Retinal pigment epithelial cell (primary cell): Measurements from ENCODE around the gene TUBGCP6.

Experiments
- DNase-seq: peaks from one replicate; pipeline ENCODE4 v3.0.0-alpha.2; 2010; ENCODE audit warnings: low read depth
- H3K4me3 ChIP-seq: 2 replicates; pipeline ENCODE4 v1.5.1; 2011; ENCODE audit warnings: mild to moderate bottlenecking, low read length, control low read depth, moderate library complexity
- TF ChIP-seq, protein P1 (sequence below): conservative IDR thresholded peaks from 2 replicates; pipeline ENCODE4 v1.5.1; 2011; ENCODE audit warnings: low read depth, low read length, control low read depth, inconsistent platforms

TUBGCP6 gene

DNA sequence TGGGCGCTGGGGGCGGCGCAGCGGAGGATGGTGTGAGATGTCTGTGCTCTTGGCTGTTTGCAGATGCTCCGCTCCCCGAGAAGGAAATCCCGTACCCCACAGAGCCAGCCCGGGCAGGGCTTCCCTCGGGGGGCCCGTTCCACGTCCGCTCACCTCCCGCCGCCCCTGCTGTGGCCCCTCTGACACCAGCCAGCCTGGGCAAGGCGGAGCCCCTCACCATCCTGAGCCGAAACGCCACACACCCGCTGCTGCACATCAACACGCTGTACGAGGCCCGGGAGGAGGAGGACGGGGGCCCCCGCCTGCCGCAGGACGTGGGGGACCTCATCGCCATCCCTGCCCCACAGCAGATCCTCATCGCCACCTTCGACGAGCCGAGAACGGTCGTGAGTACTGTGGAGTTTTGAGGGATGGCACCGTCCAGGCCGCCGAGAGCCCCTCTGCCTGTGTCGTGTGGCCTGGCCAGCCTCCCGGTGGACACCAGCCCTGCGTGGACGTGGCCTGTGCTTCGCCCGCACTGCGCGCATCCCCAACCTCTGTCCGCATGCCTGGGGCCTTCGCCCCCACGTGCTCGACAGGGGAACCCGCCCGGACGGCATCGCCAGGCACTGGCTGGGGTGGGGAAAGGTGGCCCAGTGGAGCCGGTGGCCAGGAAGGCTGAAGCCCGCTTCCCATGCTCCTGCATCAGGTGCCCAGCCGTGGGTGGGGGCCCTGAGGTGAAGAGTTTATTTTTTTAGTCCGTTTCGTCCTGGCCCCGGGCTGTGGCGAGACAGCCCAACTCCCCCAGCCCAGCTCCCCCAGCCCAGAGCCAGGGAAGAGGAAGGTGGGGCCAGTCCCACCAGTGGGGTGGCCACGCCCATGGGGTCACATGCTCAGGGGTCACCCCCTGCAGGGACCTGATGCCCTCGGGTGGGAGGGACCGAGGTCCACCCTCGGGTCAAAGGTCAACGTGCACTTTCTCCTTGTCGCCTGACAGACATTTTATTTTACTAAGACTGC, 65.7 kb downstream of the TUBGCP6 start:
- TF ChIP-seq, protein P1, sequence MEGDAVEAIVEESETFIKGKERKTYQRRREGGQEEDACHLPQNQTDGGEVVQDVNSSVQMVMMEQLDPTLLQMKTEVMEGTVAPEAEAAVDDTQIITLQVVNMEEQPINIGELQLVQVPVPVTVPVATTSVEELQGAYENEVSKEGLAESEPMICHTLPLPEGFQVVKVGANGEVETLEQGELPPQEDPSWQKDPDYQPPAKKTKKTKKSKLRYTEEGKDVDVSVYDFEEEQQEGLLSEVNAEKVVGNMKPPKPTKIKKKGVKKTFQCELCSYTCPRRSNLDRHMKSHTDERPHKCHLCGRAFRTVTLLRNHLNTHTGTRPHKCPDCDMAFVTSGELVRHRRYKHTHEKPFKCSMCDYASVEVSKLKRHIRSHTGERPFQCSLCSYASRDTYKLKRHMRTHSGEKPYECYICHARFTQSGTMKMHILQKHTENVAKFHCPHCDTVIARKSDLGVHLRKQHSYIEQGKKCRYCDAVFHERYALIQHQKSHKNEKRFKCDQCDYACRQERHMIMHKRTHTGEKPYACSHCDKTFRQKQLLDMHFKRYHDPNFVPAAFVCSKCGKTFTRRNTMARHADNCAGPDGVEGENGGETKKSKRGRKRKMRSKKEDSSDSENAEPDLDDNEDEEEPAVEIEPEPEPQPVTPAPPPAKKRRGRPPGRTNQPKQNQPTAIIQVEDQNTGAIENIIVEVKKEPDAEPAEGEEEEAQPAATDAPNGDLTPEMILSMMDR: no peak
- no peak for DNase-seq
- no peak overlapping the region for H3K4me3 ChIP-seq

DNA sequence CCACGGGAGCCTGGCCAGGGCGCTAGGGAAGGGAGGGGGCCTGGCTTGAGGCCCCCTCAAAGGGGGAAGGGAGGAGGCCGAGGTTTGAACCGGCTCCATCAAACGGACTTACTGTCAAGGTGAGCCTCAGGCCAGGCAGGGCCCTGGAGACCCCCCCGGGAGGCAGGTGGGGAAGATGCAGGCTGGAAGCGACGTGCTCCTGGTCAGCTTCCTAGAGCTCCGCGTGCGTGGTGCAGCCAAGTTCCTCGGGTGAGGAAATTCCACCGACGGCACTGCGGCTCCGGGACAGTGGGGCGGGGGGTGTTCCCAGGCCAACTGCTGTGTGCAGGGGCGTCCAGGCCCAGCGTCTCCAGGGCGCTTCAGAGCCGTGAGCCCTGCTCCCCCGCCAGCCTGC, 66.4 kb downstream of the TUBGCP6 start:
- H3K4me3 ChIP-seq: no peak overlapping the region
- TF ChIP-seq, protein P1: no peak
- no peak for DNase-seq

DNA sequence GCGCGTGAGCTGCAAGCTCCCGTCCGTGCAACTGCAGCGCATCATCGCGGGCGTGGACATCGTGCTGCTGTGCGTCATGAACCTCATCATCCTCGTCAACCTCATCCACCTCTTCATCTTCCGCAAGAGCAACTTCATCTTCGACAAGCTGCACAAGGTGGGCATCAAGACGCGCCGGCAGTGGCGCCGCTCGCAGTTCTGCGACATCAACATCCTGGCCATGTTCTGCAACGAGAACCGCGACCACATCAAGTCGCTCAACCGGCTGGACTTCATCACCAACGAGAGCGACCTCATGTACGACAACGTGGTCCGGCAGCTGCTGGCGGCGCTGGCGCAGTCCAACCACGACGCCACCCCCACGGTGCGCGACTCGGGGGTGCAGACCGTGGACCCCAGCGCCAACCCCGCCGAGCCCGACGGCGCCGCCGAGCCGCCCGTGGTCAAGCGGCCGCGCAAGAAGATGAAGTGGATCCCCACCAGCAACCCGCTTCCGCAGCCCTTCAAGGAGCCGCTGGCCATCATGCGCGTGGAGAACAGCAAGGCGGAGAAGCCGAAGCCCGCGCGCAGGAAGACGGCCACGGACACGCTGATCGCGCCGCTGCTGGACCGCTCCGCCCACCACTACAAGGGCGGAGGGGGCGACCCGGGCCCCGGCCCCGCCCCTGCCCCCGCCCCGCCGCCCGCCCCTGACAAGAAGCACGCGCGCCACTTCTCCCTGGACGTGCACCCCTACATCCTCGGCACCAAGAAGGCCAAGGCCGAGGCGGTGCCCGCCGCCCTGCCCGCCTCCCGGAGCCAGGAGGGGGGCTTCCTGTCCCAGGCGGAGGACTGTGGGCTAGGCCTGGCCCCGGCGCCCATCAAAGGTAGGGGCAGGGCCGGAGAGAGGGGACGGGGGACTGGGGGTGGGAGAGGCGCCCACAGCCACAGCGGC, 67.0 kb downstream of the TUBGCP6 start:
- TF ChIP-seq, protein P1: no peak
- no peak overlapping the region for H3K4me3 ChIP-seq
- DNase-seq: no peak

DNA sequence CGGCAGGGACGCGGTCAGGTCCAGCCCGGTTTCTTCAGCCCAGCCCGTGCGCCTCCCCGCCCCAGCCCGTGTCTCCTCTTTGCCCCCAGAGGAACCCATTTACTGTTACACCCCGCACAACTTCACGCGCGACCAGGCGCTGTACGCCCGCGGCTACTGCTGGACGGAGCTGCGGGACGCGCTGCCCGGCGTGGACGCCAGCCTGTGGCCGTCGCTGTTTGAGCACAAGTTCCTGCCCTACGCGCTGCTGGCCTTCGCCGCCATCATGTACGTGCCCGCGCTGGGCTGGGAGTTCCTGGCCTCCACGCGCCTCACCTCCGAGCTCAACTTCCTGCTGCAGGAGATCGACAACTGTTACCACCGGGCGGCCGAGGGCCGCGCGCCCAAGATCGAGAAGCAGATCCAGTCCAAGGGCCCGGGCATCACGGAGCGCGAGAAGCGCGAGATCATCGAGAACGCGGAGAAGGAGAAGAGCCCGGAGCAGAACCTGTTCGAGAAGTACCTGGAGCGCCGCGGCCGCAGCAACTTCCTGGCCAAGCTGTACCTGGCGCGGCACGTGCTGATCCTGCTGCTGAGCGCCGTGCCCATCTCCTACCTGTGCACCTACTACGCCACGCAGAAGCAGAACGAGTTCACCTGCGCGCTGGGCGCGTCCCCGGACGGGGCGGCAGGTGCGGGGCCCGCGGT, 67.8 kb downstream of the TUBGCP6 start:
- no peak for DNase-seq
- H3K4me3 ChIP-seq: no peak overlapping the region
- TF ChIP-seq, protein P1: no peak

DNA sequence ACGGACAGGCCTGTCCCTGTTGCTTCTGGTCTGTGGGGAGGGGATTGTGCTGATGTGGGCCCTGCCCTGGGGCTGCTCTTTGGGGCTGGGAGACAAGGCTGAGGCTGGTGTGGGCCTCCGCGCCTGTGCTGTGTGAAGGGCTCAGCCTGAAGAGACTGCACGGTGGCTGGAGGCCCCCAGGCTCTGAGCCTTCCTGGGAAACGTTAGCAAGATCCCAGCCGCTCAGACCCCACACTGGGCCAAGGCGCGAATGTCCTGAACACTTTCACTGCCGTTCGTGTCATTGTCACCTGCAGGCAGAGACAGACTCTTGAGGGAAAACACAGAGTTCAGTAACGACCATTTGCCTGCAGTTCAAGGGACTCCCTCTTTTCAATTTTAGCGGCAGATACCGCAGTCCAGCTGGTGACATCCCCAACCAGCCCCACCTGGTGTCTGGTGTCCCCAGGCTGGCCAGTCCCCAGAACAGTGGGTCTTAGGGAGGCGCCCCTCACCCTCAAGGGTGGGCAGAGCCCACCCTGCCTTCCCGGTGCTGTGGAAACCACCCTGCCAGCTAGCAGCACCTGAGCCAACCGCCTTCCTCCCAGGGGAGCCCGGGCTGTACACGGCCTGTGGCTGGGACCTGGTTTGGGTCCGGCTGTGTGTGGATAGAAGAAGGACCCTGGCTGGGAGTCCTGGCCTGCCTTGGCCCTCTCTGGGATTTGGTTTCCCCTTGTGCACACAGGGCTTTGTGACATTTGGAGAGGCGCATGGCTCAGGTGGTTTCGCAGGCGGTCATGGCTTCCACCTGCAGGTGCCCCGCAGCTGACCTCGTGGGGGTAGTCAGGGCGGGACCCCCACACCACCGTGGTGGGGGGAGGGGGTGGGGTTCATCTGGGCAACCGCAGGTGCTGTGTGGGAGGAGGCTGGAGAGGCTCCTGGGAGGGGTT, 68.6 kb downstream of the TUBGCP6 start:
- TF ChIP-seq, protein P1: no peak
- no peak for DNase-seq
- H3K4me3 ChIP-seq: no peak overlapping the region

- TF ChIP-seq, protein P1: no peak
- no peak overlapping the region for H3K4me3 ChIP-seq
- no peak for DNase-seq
Measured at GRCh38 chr22:50175191-50175461, 69.7 kb downstream of the TUBGCP6 start.
